B cell (primary cell): ENCODE measurements around the gene TMED1. TPM values are rescaled to one million over a fixed set of nuclear protein-coding genes. Genes with fewer than 3 reads are reported as not detected.

Experiments used
- ATAC-seq: fragments of 200-7000 bp; cut with Tn5 transposase; one replicate; pipeline ENCODE4 v1.10.0; 2021; ENCODE audit warnings: low read depth, mild to moderate bottlenecking, moderate number of reproducible peaks, moderate library complexity
- CTCF ChIA-PET: fragments of 350-600 bp; sonication (Branson Sonifier 250); formaldehyde crosslinking; loops from one replicate; lab custom pipeline; 2021; ENCODE audit warnings: antibody characterized with exemption, inconsistent platforms; lab: Charles Lee
- POLR2A ChIA-PET: fragments of 350-600 bp; sonication (Branson Sonifier 250); formaldehyde crosslinking; loops from one replicate; lab custom pipeline; 2021; ENCODE audit warnings: antibody characterized with exemption; lab: Charles Lee
- DNase-seq: peaks from one replicate; pipeline ENCODE4 v3.0.0; 2013
- H2AFZ ChIP-seq: 2 replicates; pipeline ENCODE4 v1.6.1; 2012; ENCODE audit warnings: mild to moderate bottlenecking, low read depth, low read length; ENCODE audit not compliant: insufficient read depth, poor library complexity, severe bottlenecking
- H3K27ac ChIP-seq, 2 donors: 1 replicate in 1 of 2; 2 replicates in 1 of 2; pipeline ENCODE4 v1.5.1; 2012 to 2013; ENCODE audit warnings: low read length in 2 of 2, mild to moderate bottlenecking in 2 of 2, moderate library complexity in 1 of 2
- H3K27me3 ChIP-seq, 4 experiments: fragments of 200-600 bp in 1 of 4; sonication (generic) in 1 of 4; replicated peaks in 1 of 4; 1 replicate in 2 of 4; 2 replicates in 2 of 4; pipeline versions ENCODE4 v1.6.1 to v1.7.0; 2013 to 2016; ENCODE audit warnings: low read length in 3 of 4, mild to moderate bottlenecking in 2 of 4, mixed read lengths in 1 of 4, moderate library complexity in 1 of 4; ENCODE audit not compliant: insufficient read depth in 4 of 4, control insufficient read depth in 3 of 4; ENCODE audit errors: control extremely low read depth in 1 of 4
- H3K36me3 ChIP-seq, 2 experiments: replicated peaks in 1 of 2; 1 replicate in 1 of 2; 2 replicates in 1 of 2; pipeline versions ENCODE4 v1.6.1 to v1.7.1; 2013; ENCODE audit warnings: low read length in 1 of 2; ENCODE audit not compliant: insufficient read depth in 2 of 2, control insufficient read depth in 1 of 2; ENCODE audit errors: control extremely low read depth in 1 of 2, extremely low read depth in 1 of 2
- H3K4me1 ChIP-seq, 2 donors: fragments of 200-600 bp in 1 of 2; sonication (generic) in 1 of 2; 1 replicate in 1 of 2; 2 replicates in 1 of 2; pipeline versions ENCODE4 v1.5.1 to v1.6.1; 2013 to 2017; ENCODE audit warnings: low read length in 2 of 2; ENCODE audit not compliant: control insufficient read depth in 2 of 2, insufficient read depth in 2 of 2
- H3K4me2 ChIP-seq: replicated peaks from 2 replicates; pipeline ENCODE3; 2012; ENCODE audit warnings: mild to moderate bottlenecking, low read depth, low read length; ENCODE audit not compliant: poor library complexity, severe bottlenecking
- H3K4me3 ChIP-seq, 5 experiments: fragments of 200-600 bp in 1 of 5; sonication (generic) in 1 of 5; 1 replicate in 3 of 5; 2 replicates in 2 of 5; pipeline versions ENCODE4 v1.5.1 to v1.7.0; 2011 to 2016; ENCODE audit warnings: low read length in 4 of 5, mild to moderate bottlenecking in 4 of 5, low read depth in 2 of 5, control low read depth in 1 of 5, moderate library complexity in 1 of 5; ENCODE audit not compliant: insufficient read depth in 1 of 5; ENCODE audit errors: control extremely low read depth in 1 of 5, extremely low read depth in 1 of 5
- H3K79me2 ChIP-seq: fragments of 200-600 bp; sonication (generic); one replicate; pipeline ENCODE4 v1.6.0; 2016; ENCODE audit warnings: low read length; ENCODE audit not compliant: control insufficient read depth, insufficient read depth
- H3K9ac ChIP-seq: fragments of 200-600 bp; sonication (generic); 2 replicates; pipeline ENCODE4 v1.6.1; 2017; ENCODE audit warnings: mild to moderate bottlenecking, low read length, moderate library complexity
- H3K9me3 ChIP-seq, 3 donors: one replicate each; pipeline versions ENCODE4 v1.6.1 to v1.7.1; 2013; ENCODE audit warnings: low read length in 2 of 3; ENCODE audit not compliant: control insufficient read depth in 2 of 3, insufficient read depth in 1 of 3; ENCODE audit errors: control extremely low read depth in 1 of 3
- H4K20me1 ChIP-seq: 2 replicates; pipeline ENCODE4 v1.6.0; 2012; ENCODE audit warnings: mild to moderate bottlenecking, low read length; ENCODE audit not compliant: insufficient read depth, control insufficient read depth, poor library complexity, severe bottlenecking
- H3K27ac Mint-ChIP-seq: one replicate; pipeline ENCODE4 v1.8.0; 2021; ENCODE audit warnings: mixed read lengths
- H3K27me3 Mint-ChIP-seq: one replicate; pipeline ENCODE4 v1.8.0; 2021; ENCODE audit warnings: mixed read lengths
- H3K4me1 Mint-ChIP-seq: one replicate; pipeline ENCODE4 v1.8.0; 2021; ENCODE audit warnings: mixed read lengths
- H3K4me3 Mint-ChIP-seq: one replicate; pipeline ENCODE4 v1.8.0; 2021; ENCODE audit warnings: mixed read lengths
- H3K9me3 Mint-ChIP-seq: one replicate; pipeline ENCODE4 v1.8.0; 2022; ENCODE audit warnings: mixed read lengths; ENCODE audit not compliant: insufficient read depth
- EZH2 ChIP-seq: IDR thresholded peaks from 2 replicates; pipeline ENCODE4 v1.6.1; 2012; ENCODE audit warnings: borderline replicate concordance, low read depth, mild to moderate bottlenecking, moderate library complexity, low read length; ENCODE audit not compliant: insufficient read depth, poor library complexity, severe bottlenecking
- WGBS: methylation state at CpG from one replicate; pipeline ENCODE4 v1.1.5; 2013; ENCODE audit warnings: missing lambda C conversion rate; ENCODE audit not compliant: insufficient coverage; 5-methylcytosine and 5-hydroxymethylcytosine counted together
- intact Hi-C: fragments of 100-400 bp; cut with micrococcal nuclease; formaldehyde crosslinking; loops from one replicate; pipeline ENCODE4 v1.10.0; 2022
- polyA plus RNA-seq: library from polyadenylated mRNA; depleted of rRNA; stranded (reverse); fragments of >200 nt; gene quantifications from 2 replicates; pipeline ENCODE4 v1.2.3, GENCODE V29; 2012
- total RNA-seq, 2 donors: library from RNA; stranded (reverse); fragments of 120-200 nt in 1 of 2; gene quantifications; 1 replicate in 1 of 2; 2 replicates in 1 of 2; pipeline versions ENCODE4 v1.2.3 to v1.2.4, GENCODE V29; 2013 to 2022
- TF ChIP-seq, protein P1 (sequence below): fragments of 200-600 bp; IDR thresholded peaks from one replicate; pipeline ENCODE4 v1.8.0; 2022; ENCODE audit warnings: antibody characterized with exemption, mild to moderate bottlenecking

TMED1 gene
- total and polyA plus RNA-seq, 2 donors (not counting 1 experiment from before 2014, with no cell fraction given): 10.8 to 14.7 TPM

DNA sequence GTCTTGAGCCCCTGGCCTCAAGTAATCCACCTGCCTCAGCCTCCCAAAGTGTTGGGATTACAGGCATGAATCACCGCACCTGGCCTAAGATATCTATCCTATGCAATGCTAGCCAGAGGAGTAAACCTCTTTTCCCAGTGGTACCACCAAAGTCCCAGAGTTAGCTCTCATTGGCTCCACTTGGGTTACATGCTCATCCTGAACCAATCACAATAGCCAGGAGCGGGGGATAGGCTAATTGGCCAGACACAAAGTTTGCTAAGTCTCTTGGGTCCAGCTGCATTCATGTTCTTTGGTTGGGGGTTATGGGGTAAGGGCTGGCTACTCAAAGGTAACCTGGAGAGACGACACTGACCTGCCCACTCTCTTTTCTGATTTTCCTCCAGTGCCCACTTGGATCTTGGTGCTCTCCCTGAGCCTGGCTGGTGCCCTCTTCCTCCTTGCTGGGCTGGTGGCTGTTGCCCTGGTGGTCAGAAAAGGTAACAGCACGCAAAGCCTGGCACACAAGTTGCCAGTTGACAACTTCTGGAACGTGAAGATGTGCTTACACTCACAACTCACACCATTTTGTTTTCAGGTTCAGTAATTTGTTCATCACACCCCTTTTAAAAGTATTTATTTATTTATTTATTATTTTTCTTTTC, 20.0 kb upstream of the TMED1 start:
- Histone ChIP-seq H3K9ac (no peak overlapping the region), H3K4me1 (no peaks in the 10 kb centered on the region), H3K36me3 (no peaks in the 10 kb centered on the region), H4K20me1 (no peaks in the 10 kb centered on the region), H3K27ac (no peak overlapping the region), H2AFZ (no peak overlapping the region), H3K4me3 (no peak overlapping the region), H3K27me3 (peaks cover 0 to 2% (median 0%) of the 10 kb centered on the region in 4 experiments), H3K79me2 (no peaks in the 10 kb centered on the region), H3K4me2 (no peak overlapping the region), H3K9me3 (peaks cover 0 to 4% (median 0%) of the 10 kb centered on the region in 3 donors)
- TF ChIP-seq, protein P1, sequence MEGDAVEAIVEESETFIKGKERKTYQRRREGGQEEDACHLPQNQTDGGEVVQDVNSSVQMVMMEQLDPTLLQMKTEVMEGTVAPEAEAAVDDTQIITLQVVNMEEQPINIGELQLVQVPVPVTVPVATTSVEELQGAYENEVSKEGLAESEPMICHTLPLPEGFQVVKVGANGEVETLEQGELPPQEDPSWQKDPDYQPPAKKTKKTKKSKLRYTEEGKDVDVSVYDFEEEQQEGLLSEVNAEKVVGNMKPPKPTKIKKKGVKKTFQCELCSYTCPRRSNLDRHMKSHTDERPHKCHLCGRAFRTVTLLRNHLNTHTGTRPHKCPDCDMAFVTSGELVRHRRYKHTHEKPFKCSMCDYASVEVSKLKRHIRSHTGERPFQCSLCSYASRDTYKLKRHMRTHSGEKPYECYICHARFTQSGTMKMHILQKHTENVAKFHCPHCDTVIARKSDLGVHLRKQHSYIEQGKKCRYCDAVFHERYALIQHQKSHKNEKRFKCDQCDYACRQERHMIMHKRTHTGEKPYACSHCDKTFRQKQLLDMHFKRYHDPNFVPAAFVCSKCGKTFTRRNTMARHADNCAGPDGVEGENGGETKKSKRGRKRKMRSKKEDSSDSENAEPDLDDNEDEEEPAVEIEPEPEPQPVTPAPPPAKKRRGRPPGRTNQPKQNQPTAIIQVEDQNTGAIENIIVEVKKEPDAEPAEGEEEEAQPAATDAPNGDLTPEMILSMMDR: peak; percentile 62
- TF ChIP-seq EZH2: no peak
- H3K27me3 Mint-ChIP-seq: no peaks in the 10 kb centered on the region
- 100% methylated on average over 1 of the region's 5 CpGs for WGBS
- H3K4me1 Mint-ChIP-seq: peaks cover under 1% of the 10 kb centered on the region
- ChIA-PET POLR2A (no interaction called here), CTCF (interaction anchor here (1.2 to 2.8 kb wide), 3 partner anchors 8 to 139 kb away, joined by 3 to 12 read pairs (median 9); no protein-coding TSS in a partner anchor)
- intact Hi-C loops: no loop called here
- ATAC-seq (no peak), DNase-seq (no peak)
- H3K4me3 Mint-ChIP-seq: no peak overlapping the region
- H3K27ac Mint-ChIP-seq: no peak overlapping the region
- no peaks in the 10 kb centered on the region for H3K9me3 Mint-ChIP-seq
